ENCODE results near the gene IFRD2. TPM values are rescaled to one million over a fixed set of nuclear protein-coding genes. Genes with fewer than 3 reads are reported as not detected.
A peak's percentile ranks its signal among the peaks of the same experiment; 100 is the strongest.

IFRD2 gene
- total and polyA plus RNA-seq, 2 of the 13 experiments (the other 11 are each of a cell fraction or from before 2014, with no cell fraction given) = 32.8 to 96.1 TPM

DNA sequence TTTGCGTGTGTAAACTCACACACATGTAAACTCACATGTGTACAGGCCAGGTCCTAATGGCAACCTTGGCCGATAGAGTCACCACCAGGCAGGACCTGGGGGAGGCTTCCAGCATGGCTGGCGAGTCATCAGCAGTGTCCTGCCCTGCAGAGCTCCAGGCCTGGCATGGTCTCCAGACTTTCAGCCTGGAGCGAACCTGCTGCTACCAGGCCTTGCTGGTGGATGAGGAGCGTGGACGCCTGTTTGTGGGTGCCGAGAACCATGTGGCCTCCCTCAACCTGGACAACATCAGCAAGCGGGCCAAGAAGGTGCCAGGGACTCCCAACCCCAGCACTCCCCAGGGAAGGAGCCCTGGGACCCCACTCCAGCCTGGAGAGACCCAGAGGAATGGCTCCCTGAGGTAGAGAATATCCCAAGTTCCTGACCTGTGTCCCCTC lies 22.2 kb downstream of the IFRD2 start (continued):
- TF ChIP-seq MNT (IDR thresholded peaks at IDR 0.05) = 0 out of 2 replicates have a peak, but pooled peaks have one; percentile 42
- TF ChIP-seq ZNF646 (CRISPR knock-in tag; IDR thresholded peaks at IDR 0.05) = no peak
- peak; percentile 38; the same call in 1 of the 2 replicates for TF ChIP-seq MYC (CRISPR knock-in tag; IDR thresholded peaks at IDR 0.05; ENCODE audit: borderline replicate concordance)
- no peak for TF ChIP-seq ZNF672 (CRISPR knock-in tag; IDR thresholded peaks at IDR 0.05)
- TF ChIP-seq KDM5B (CRISPR knock-in tag; IDR thresholded peaks at IDR 0.05; ENCODE audit: borderline replicate concordance) = peak; percentile 1; the same call in 1 of the 2 replicates
- peak; percentile 39; the same call in 1 of the 2 replicates for TF ChIP-seq ZNF777 (CRISPR knock-in tag; IDR thresholded peaks at IDR 0.05)
- no peak for TF ChIP-seq ZNF569 (CRISPR knock-in tag; IDR thresholded peaks at IDR 0.05; ENCODE audit: borderline replicate concordance)
- TF ChIP-seq HNRNPLL (IDR thresholded peaks at IDR 0.05; ENCODE audit: low read depth, low read length, poor library complexity, severe bottlenecking) = peak; percentile 20
- TF ChIP-seq SKI (IDR thresholded peaks at IDR 0.05; ENCODE audit: partially characterized antibody) = no peak
- TF ChIP-seq ZNF138 (CRISPR knock-in tag; IDR thresholded peaks at IDR 0.05; ENCODE audit: low read depth) = no peak
- TF ChIP-seq LCORL (IDR thresholded peaks at IDR 0.05) = no peak
- TF ChIP-seq LCORL (CRISPR knock-in tag; IDR thresholded peaks at IDR 0.05) = no peak
- 0 out of 2 replicates have a peak, but pooled peaks have one; percentile 38 for TF ChIP-seq YEATS4 (CRISPR knock-in tag; IDR thresholded peaks at IDR 0.05; ENCODE audit: borderline replicate concordance)
- TF ChIP-seq ZNF816 (CRISPR knock-in tag; IDR thresholded peaks at IDR 0.05; ENCODE audit: borderline replicate concordance) = no peak
- TF ChIP-seq SMARCE1 (IDR thresholded peaks at IDR 0.05; ENCODE audit: borderline replicate concordance) = no peak
- no peak for TF ChIP-seq NFKB2 (CRISPR knock-in tag; IDR thresholded peaks at IDR 0.05; ENCODE audit: borderline replicate concordance)
- TF ChIP-seq MXI1 (IDR thresholded peaks at IDR 0.05; ENCODE audit: borderline replicate concordance, low read depth, low read length) = 0 out of 3 replicates have a peak, but pooled peaks have one; percentile 4
- TF ChIP-seq IRF2 (CRISPR knock-in tag; IDR thresholded peaks at IDR 0.05) = no peak
- TF ChIP-seq FOSL1 (CRISPR knock-in tag; IDR thresholded peaks at IDR 0.05; ENCODE audit: borderline replicate concordance) = 0 out of 2 replicates have a peak, but pooled peaks have one; percentile 27
- no peak for TF ChIP-seq ZNF207 (IDR thresholded peaks at IDR 0.05; ENCODE audit: borderline replicate concordance)
- no peak for TF ChIP-seq ETS1 (CRISPR knock-in tag; IDR thresholded peaks at IDR 0.05)
- no peak for TF ChIP-seq NR1H2 (CRISPR knock-in tag; IDR thresholded peaks at IDR 0.05; ENCODE audit: borderline replicate concordance, low read depth)
- TF ChIP-seq RXRA (CRISPR knock-in tag; IDR thresholded peaks at IDR 0.05) = peak; percentile 20; the same call in 1 of the 2 replicates

Data from HepG2 (cell line).